Kidney capillary endothelial cell (primary cell): ENCODE results near the gene ZFYVE1.
A peak's percentile ranks its signal among the peaks of the same experiment; 100 is the strongest.
"Not testable (repeated sequence)": the region's sequence is repeated elsewhere in the genome, so short reads cannot be mapped to it uniquely, and the experiment has no call there.

Source experiments
- DNase-seq: peaks from one replicate; pipeline ENCODE4 v3.0.0-alpha.2; 2018; ENCODE audit warnings: low spot score

ZFYVE1 gene

GRCh38 chr14:73026845-73027542, at the start of gene ZFYVE1:
TSS of gene ZFYVE1 (minus strand) at chr14:73027106. CDS start at chr14:73024508, 2,598 bp downstream.
- DNase-seq: peak; percentile 97

- no peak for DNase-seq
These were observed 42.7 kb upstream of the ZFYVE1 start for GRCh38 chr14:73069585-73069984.

- DNase-seq: peak; percentile 29
These were observed 32.2 kb upstream of the ZFYVE1 start for GRCh38 chr14:73058922-73059673.

GRCh38 chr14:73058224-73058921, 31.5 kb upstream of the ZFYVE1 start, which contains the start of gene RBM25:
TSS of gene RBM25 (plus strand) at chr14:73058534. CDS start at chr14:73071642, 13,108 bp downstream.
- peak; percentile 97 for DNase-seq

GRCh38 chr14:73057944-73058223, 31.0 kb upstream of the ZFYVE1 start:
- no peak for DNase-seq

GRCh38 chr14:73055251-73055650, 28.3 kb upstream of the ZFYVE1 start:
- no peak for DNase-seq

- DNase-seq: no peak
These were observed 22.5 kb upstream of the ZFYVE1 start for GRCh38 chr14:73049428-73049827.

GRCh38 chr14:73047808-73048207, 20.9 kb upstream of the ZFYVE1 start:
- no peak for DNase-seq

GRCh38 chr14:73036706-73037450, 10.0 kb upstream of the ZFYVE1 start:
- not testable (repeated sequence) for DNase-seq

- DNase-seq: no peak
These were observed 1.1 kb upstream of the ZFYVE1 start for GRCh38 chr14:73027984-73028383.

- DNase-seq: no peak
These were observed 640 bp upstream of the ZFYVE1 start for GRCh38 chr14:73027546-73027945.

GRCh38 chr14:73026243-73026844, 562 bp downstream of the ZFYVE1 start:
- DNase-seq: no peak

GRCh38 chr14:73025544-73025943, 1.4 kb downstream of the ZFYVE1 start:
- no peak for DNase-seq

- DNase-seq: no peak
These were observed 4.9 kb downstream of the ZFYVE1 start for GRCh38 chr14:73022051-73022450.

GRCh38 chr14:73016011-73016410, 10.9 kb downstream of the ZFYVE1 start:
- DNase-seq: not testable (repeated sequence)

- not testable (repeated sequence) for DNase-seq
These were observed 11.4 kb downstream of the ZFYVE1 start for GRCh38 chr14:73015552-73015951.

GRCh38 chr14:73014105-73014504, 12.8 kb downstream of the ZFYVE1 start:
- no peak for DNase-seq

- not testable (repeated sequence) for DNase-seq
These were observed 15.7 kb downstream of the ZFYVE1 start for GRCh38 chr14:73011189-73011588.

- no peak for DNase-seq
These were observed 18.4 kb downstream of the ZFYVE1 start for GRCh38 chr14:73008501-73008900.

- no peak for DNase-seq
These were observed 19.1 kb downstream of the ZFYVE1 start for GRCh38 chr14:73007835-73008234.

- not testable (repeated sequence) for DNase-seq
These were observed 22.3 kb downstream of the ZFYVE1 start for GRCh38 chr14:73004641-73005040.

GRCh38 chr14:73003681-73004080, 23.2 kb downstream of the ZFYVE1 start:
- DNase-seq: no peak
